Pancreas (tissue), 10 donors: ENCODE results near the gene NAGLU. TPM values are rescaled to one million over a fixed set of nuclear protein-coding genes. Genes with fewer than 3 reads are reported as not detected.
"Not testable (repeated sequence)": the region's sequence is repeated elsewhere in the genome, so short reads cannot be mapped to it uniquely, and the experiment has no call there.

Experiments used
- ATAC-seq, 4 donors: fragments of 200-7000 bp; cut with Tn5 transposase; one replicate each; pipeline versions ENCODE4 v1.8.0 to v1.9.1; 2020; ENCODE audit warnings: mild to moderate bottlenecking in 4 of 4, moderate library complexity in 4 of 4
- DNase-seq, 6 donors: peaks; one replicate each; pipeline ENCODE4 v3.0.0-alpha.2; 2020
- FAIRE-seq: peaks from 2 replicates; lab custom pipeline; 2012; peaks lifted over from hg19 to GRCh38; lab: Jason Lieb, UNC
- H3K27ac ChIP-seq, 4 donors: fragments of 200-600 bp; sonication (generic); 1 replicate in 3 of 4; 2 replicates in 1 of 4; pipeline versions ENCODE4 v1.5.0 to v1.8.0; 2020
- H3K27me3 ChIP-seq, 4 donors: fragments of 200-600 bp; one replicate each; pipeline ENCODE4 v1.8.0; 2021
- H3K36me3 ChIP-seq, 3 donors: fragments of 200-600 bp; sonication (generic) in 1 of 3; one replicate each; pipeline versions ENCODE4 v1.5.0 to v1.8.0; 2020 to 2021
- H3K4me1 ChIP-seq, 3 donors: fragments of 200-600 bp; one replicate each; pipeline ENCODE4 v1.8.0; 2021
- H3K4me3 ChIP-seq, 4 donors: fragments of 200-600 bp; sonication (generic) in 2 of 4; one replicate each; pipeline versions ENCODE4 v1.5.0 to v1.8.0; 2020 to 2021
- H3K9me3 ChIP-seq, 4 donors: fragments of 200-600 bp; one replicate each; pipeline ENCODE4 v1.8.0; 2021
- WGBS, 2 donors: extraction: QIAGEN DNeasy Blood & Tissue Kit; methylation state at CpG; one replicate each; pipeline ENCODE4 v1.1.7; 2013; 5-methylcytosine and 5-hydroxymethylcytosine counted together
- intact Hi-C, 3 donors: fragments of 100-400 bp; cut with DNase I; formaldehyde crosslinking; loops; one replicate each; pipeline versions ENCODE4 v1.11.1 to v1.14.2; 2022
- polyA plus RNA-seq, 2 donors: library from polyadenylated mRNA; stranded (reverse); fragments of 200-250 nt; gene quantifications; one replicate each; pipeline ENCODE4 v1.2.3, GENCODE V29; 2013
- total RNA-seq, 6 donors: library from RNA; stranded (reverse); fragmentation: NEBNext Ultra II Directional in 4 of 6; extraction: Animal tissue kit (Norgen Biotek cat#: 25700) in 4 of 6; gene quantifications; one replicate each; pipeline versions ENCODE4 v1.2.1 to v1.2.4, GENCODE V29; 2021 to 2023
- TF ChIP-seq, protein P1 (sequence below), 4 donors: fragments of 200-600 bp; sonication (generic) in 3 of 4; IDR thresholded peaks; one replicate each; pipeline versions ENCODE4 v1.5.0 to v1.8.0; 2021; ENCODE audit warnings: antibody characterized with exemption in 4 of 4
- donor health status: healthy with polysubstance abuse.
- donor health status: DM: no; HTN: no; CAD: no; lungs with moderate emphysema.
- donor health status: DM: no; HTN: no; CAD: no.
- donor health status: control.
- donor health status: control.
- donor health status: Bipolar disorder and iron deficiency.
- donor health status: DM: yes; HTN: yes; CAD: no.
- donor health status: DM: no; HTN: no; CAD: no.
- donor health status: DM: no; HTN: no; CAD: no.
- donor health status: DM: yes; HTN: yes; CAD: no.

NAGLU gene
- total and polyA plus RNA-seq, 8 donors: 17.6 to 52.6 (median 28.9) TPM

DNA sequence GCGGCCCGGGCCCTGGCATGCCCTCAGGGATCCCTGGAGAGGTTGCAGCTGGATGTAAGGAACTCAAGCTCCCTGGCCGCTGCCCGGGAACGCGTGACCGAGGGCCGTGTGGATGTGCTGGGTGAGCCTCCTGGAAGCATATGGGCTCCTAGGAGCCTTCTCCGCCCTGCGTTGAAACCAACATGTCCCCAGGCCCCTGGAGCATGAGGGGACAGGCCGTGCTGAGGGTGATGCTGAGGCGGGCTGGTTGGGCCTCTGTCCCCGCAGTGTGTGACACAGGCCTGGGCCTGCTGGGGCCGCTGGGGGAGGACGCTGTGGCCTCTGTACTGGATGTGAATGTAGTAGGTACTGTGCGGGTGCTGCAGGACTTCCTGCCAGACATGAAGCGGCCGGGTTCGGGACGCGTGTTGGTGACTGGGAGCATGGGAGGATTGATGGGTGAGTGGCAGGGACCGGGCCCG, 11.0 kb downstream of the NAGLU start:
- ATAC-seq: no peak
- intact Hi-C loops: no loop called here
- WGBS, 2 donors: 77 to 82% methylated on average over 23 of the region's 23 CpGs

DNA sequence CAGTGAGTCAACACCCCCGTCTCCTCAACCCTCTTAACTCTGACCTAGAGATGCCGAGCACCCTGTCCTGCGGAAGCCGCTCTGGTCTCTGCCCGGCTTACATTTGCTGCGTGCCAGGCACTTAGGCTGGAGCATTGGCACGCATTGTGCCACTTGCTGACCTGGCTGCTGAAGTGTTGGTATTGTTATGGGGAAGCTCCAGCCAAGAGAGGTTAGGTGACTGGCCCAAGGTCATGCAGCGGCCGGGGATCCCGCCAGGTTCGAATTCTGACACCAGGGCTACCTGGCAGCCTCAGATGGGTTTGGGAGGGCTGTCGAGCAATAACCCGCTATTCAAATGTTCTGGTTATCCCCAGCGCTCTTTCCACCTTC, 11.6 kb downstream of the NAGLU start:
- no peak overlapping the region for H3K27ac ChIP-seq
- H3K36me3 ChIP-seq: peaks cover 0 to 4% (median 0%) of the 10 kb centered on the region in 3 donors
- 40 to 41% methylated on average over 14 of the region's 14 CpGs for WGBS, 2 donors
- peak overlapping the region in 2 of 4 donors; percentile 33 to 48 for H3K4me3 ChIP-seq
- TF ChIP-seq, protein P1, sequence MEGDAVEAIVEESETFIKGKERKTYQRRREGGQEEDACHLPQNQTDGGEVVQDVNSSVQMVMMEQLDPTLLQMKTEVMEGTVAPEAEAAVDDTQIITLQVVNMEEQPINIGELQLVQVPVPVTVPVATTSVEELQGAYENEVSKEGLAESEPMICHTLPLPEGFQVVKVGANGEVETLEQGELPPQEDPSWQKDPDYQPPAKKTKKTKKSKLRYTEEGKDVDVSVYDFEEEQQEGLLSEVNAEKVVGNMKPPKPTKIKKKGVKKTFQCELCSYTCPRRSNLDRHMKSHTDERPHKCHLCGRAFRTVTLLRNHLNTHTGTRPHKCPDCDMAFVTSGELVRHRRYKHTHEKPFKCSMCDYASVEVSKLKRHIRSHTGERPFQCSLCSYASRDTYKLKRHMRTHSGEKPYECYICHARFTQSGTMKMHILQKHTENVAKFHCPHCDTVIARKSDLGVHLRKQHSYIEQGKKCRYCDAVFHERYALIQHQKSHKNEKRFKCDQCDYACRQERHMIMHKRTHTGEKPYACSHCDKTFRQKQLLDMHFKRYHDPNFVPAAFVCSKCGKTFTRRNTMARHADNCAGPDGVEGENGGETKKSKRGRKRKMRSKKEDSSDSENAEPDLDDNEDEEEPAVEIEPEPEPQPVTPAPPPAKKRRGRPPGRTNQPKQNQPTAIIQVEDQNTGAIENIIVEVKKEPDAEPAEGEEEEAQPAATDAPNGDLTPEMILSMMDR (IDR thresholded peaks at IDR 0.05): no peak
- intact Hi-C loops: no loop called here
- H3K4me1 ChIP-seq: peaks cover 0 to 3% (median 3%) of the 10 kb centered on the region in 3 donors
- no peaks in the 10 kb centered on the region for H3K9me3 ChIP-seq
- ATAC-seq: peak; percentile 29 to 59 (median 40)
- FAIRE-seq: no peak
- no peaks in the 10 kb centered on the region for H3K27me3 ChIP-seq
- peak in 1 of 6 donors; percentile 54 for DNase-seq

More for the DNA sequence above, 11.0 kb downstream of the NAGLU start:
- Histone ChIP-seq H3K9me3 (no peaks in the 10 kb centered on the region), H3K36me3 (peaks cover 0 to 4% (median 0%) of the 10 kb centered on the region in 3 donors), H3K4me1 (peaks cover 0 to 3% (median 3%) of the 10 kb centered on the region in 3 donors), H3K27me3 (no peaks in the 10 kb centered on the region), H3K4me3 (no peak overlapping the region), H3K27ac (no peak overlapping the region)
- TF ChIP-seq, protein P1 (IDR thresholded peaks at IDR 0.05): no peak
- DNase-seq: peak in 1 of 6 donors; percentile 83
- FAIRE-seq: no peak

DNA sequence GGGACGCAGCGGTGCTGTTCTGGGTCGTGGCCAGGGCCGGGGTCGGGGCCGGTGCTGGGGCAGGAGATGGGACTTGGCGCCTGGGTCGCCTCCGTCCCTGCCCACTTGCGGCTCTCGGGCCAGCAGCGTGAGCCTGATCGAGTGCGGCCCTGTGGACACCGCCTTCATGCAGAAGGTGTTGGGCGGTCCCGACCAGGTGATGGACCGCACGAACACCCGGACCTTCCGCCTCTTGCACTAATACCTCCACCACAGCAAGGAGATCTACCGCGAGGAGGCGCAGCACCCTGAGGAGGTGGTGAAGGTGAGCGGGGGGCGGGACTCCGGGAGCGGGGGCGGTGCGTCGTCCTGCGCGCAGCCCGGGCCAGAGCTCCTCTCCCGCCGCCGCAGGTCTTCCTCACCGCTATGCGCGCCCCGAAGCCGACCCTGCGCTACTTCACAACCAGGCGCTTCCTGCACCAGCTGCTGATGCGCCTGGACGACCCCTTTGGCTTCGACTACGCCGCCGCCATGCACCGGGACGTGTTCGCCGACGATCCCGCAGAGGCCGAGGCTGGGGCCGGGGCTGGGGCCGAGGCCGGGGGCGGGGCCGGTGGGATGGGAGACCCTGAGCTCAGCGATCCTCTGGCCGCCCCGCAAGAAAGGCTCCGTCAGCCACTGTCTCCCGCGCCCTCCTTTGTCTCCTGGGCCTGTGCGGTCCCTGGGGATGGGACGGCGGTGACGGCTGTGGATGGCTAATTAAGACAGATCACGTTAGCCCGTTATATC, 12.2 kb downstream of the NAGLU start:
- TF ChIP-seq, protein P1 (IDR thresholded peaks at IDR 0.05): peak; percentile 34 to 43 (median 38)
- peaks cover 0 to 3% (median 3%) of the 10 kb centered on the region in 3 donors for H3K4me1 ChIP-seq
- peak overlapping the region; percentile 8 to 48 (median 24) for H3K4me3 ChIP-seq
- WGBS, 2 donors: 7 to 8% methylated on average over 68 to 74 of the region's 74 CpGs
- no peaks in the 10 kb centered on the region for H3K27me3 ChIP-seq
- peaks cover 0 to 3% (median 0%) of the 10 kb centered on the region in 3 donors for H3K36me3 ChIP-seq
- no peaks in the 10 kb centered on the region for H3K9me3 ChIP-seq
- ATAC-seq (peak; percentile 87 to 97 (median 92)), DNase-seq (peak; percentile 87 to 95 (median 91)), FAIRE-seq (no peak)
- intact Hi-C loops: no loop called here
- no peak overlapping the region for H3K27ac ChIP-seq

DNA sequence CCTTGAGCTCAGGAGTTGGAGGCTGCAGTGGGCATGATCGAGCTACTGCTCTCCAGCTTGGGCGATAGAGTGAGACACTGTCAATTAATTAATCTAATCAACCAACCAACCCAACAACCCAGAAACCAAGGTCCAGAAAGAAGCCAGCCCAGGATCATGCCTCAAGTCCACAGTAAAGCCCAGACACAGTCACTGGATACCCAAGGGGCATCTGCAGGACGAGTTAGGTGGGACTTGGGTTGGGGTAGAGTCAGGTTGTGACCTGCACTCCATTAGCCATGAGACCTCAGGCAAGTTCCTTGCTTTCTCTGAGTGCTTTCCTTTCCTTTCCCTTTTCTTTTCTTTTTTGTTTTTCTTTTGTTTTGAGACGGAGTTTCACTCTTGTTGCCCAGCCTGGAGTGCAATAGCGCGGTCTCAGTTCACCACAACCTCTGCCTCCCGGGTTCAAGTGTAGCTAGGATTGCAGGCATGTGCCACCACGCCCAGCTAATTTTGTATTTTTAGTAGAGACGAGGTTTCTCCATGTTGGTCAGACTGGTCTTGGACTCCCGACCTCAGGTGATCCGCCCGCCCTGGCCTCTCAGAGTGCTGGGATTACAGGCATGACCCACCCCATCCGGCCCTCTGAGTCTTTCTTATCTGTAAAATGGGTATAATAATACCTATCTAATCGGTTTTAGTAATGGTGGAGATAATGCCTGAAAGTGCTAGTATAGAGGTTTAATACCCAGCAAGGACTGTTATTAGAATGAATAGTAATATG, 13.1 kb downstream of the NAGLU start:
- FAIRE-seq: no peak
- no peak overlapping the region for H3K27ac ChIP-seq
- no peaks in the 10 kb centered on the region for H3K27me3 ChIP-seq
- no peak for ATAC-seq
- 65 to 68% methylated on average over 14 of the region's 14 CpGs for WGBS, 2 donors
- H3K36me3 ChIP-seq: no peaks in the 10 kb centered on the region
- no peak for DNase-seq
- intact Hi-C loops: no loop called here
- H3K9me3 ChIP-seq: no peaks in the 10 kb centered on the region
- TF ChIP-seq, protein P1 (IDR thresholded peaks at IDR 0.05): no peak
- no peak overlapping the region for H3K4me3 ChIP-seq
- H3K4me1 ChIP-seq: peaks cover 0 to 3% (median 3%) of the 10 kb centered on the region in 3 donors

DNA sequence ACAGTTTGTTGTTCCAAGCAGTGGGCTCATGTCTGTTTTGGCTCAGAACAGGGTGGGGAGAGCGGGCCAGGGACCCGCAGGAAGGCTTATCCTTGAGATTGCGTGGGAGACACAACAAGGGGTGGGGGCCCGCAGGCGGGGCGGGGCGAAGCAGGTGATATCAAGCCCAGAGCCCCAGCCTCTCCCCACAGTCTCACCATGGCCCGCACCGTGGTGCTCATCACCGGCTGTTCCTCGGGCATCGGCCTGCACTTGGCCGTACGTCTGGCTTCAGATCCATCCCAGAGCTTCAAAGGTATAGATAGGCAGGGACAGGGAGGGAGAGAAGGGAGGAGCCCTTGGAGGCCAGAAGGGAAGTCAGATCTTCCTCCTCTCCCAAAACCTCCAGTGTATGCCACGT, 16.7 kb downstream of the NAGLU start, which contains the start of gene HSD17B1:
TSS of gene HSD17B1 (plus strand) at position 188 of the 400 bp plus-strand sequence. CDS start at position 199, 11 bp downstream.
- H3K4me3 ChIP-seq: peak within 1 kb of the TSS in 2 of 4 donors; percentile 70 to 77

More for the DNA sequence above, 16.7 kb downstream of the NAGLU start, which contains the start of gene HSD17B1:
- H3K27ac ChIP-seq, FAIRE-seq, H3K4me1 ChIP-seq, H3K27me3 ChIP-seq, intact Hi-C loops, DNase-seq, H3K9me3 ChIP-seq, H3K36me3 ChIP-seq, ATAC-seq: not testable (repeated sequence)
- 85 to 92% methylated on average over 14 to 15 of the region's 15 CpGs for WGBS, 2 donors
